ENCODE results near the gene AHRR. TPM values are rescaled to one million over a fixed set of nuclear protein-coding genes. Genes with fewer than 3 reads are reported as not detected.

Gene AHRR
- total RNA-seq, 1 experiment from 2014 or later = 2.2 TPM

GRCh38 chr5:386432-387341 is 65.2 kb downstream of the AHRR start:
- no peak overlapping the region for H3K4me3 Mint-ChIP-seq
- H4K91ac ChIP-seq (ENCODE audit: insufficient read length, low read depth, low read length) = no peak overlapping the region
- H3K27me3 ChIP-seq (ENCODE audit: insufficient read depth, low read length) = no peaks in the 10 kb centered on the region; the same call in 1 of the 2 replicates
- H4K20me1 ChIP-seq (ENCODE audit: control insufficient read depth, insufficient read depth, insufficient read length) = peaks cover 3% of the 10 kb centered on the region
- H3K27ac ChIP-seq (ENCODE audit: insufficient read length, low read depth, low read length) = no peak overlapping the region
- no peak overlapping the region for H4K5ac ChIP-seq (ENCODE audit: insufficient read length, low read depth, low read length)
- H2AK5ac ChIP-seq (ENCODE audit: insufficient read length, low read length) = no peak overlapping the region
- no peak overlapping the region for H2AFZ ChIP-seq (ENCODE audit: low read length)
- H3K9ac ChIP-seq (ENCODE audit: extremely low read depth, insufficient read length, low read length) = no peak overlapping the region
- no peak overlapping the region for H2BK20ac ChIP-seq (ENCODE audit: low read depth, low read length, poor library complexity, severe bottlenecking)
- no peak overlapping the region for H3T11ph ChIP-seq (ENCODE audit: low read length)
- no peak overlapping the region for H3K4me2 ChIP-seq (ENCODE audit: insufficient read depth, insufficient read length, low read length)
- peaks cover 0 to 4% of the 10 kb centered on the region in 2 experiments; a peak in 3 of 5 replicates for H3K9me3 Mint-ChIP-seq
- no peak overlapping the region for H2BK5ac ChIP-seq (ENCODE audit: insufficient read length, low read length)
- H3K14ac ChIP-seq (ENCODE audit: insufficient read depth, low read length) = no peak overlapping the region; the same call in 1 of the 2 replicates
- H3K27ac Mint-ChIP-seq = peak overlapping the region in 1 of 3 experiments; percentile 17; a peak in 1 of 7 replicates
- H2BK12ac ChIP-seq (ENCODE audit: insufficient read length, low read depth, low read length) = no peak overlapping the region
- H3K56ac ChIP-seq (ENCODE audit: insufficient read length, low read depth, low read length) = no peak overlapping the region
- TF ChIP-seq CTCF (conservative IDR thresholded peaks at IDR 0.05) = no peak
- peaks cover 0 to 7% (median 0%) of the 10 kb centered on the region in 3 experiments; a peak in 1 of 7 replicates for H3K36me3 Mint-ChIP-seq (ENCODE audit: insufficient read depth in 1 of 3, low read depth in 3 of 3)
- H3K4me1 Mint-ChIP-seq = peaks cover 9 to 19% of the 10 kb centered on the region in 2 experiments
- no peaks in the 10 kb centered on the region for H3K79me1 ChIP-seq (ENCODE audit: insufficient read depth, low read depth, low read length, poor library complexity, severe bottlenecking)
- peaks cover 14% of the 10 kb centered on the region for H3K27me3 Mint-ChIP-seq (ENCODE audit: low read depth)
- no peak overlapping the region for H4K8ac ChIP-seq (replicated peaks; ENCODE audit: insufficient read length, low read depth, low read length)
- DNase-seq = no peak
- no peaks in the 10 kb centered on the region for H3K79me2 ChIP-seq (ENCODE audit: insufficient read depth, low read length)
- no CpG with 5 or more reads among the region's 18 CpGs for WGBS (ENCODE audit: extremely low coverage, insufficient read length, low lambda C conversion rate)
- H3K18ac ChIP-seq (ENCODE audit: insufficient read length, low read depth, low read length) = no peak overlapping the region
- H3K9me3 ChIP-seq (ENCODE audit: control insufficient read depth, low read depth, low read length) = no peaks in the 10 kb centered on the region
- no peak overlapping the region for H3K23ac ChIP-seq (ENCODE audit: insufficient read length, low read depth, low read length)
- no peak overlapping the region for H2BK15ac ChIP-seq (ENCODE audit: low read depth, low read length)
- no peak overlapping the region for H3K4ac ChIP-seq (ENCODE audit: low read depth, low read length)
- no peaks in the 10 kb centered on the region for H3K23me2 ChIP-seq (ENCODE audit: insufficient read length, low read depth, low read length, poor library complexity, severe bottlenecking)
- H2BK120ac ChIP-seq (ENCODE audit: low read depth, low read length, poor library complexity, severe bottlenecking) = no peak overlapping the region
- H3K4me1 ChIP-seq (ENCODE audit: insufficient read depth, low read length) = no peaks in the 10 kb centered on the region
